RPMI8226 (cell line): ENCODE results near the gene GALNT9.
"Not testable (repeated sequence)": the region's sequence is repeated elsewhere in the genome, so short reads cannot be mapped to it uniquely, and the experiment has no call there.

Experiments
- DNase-seq: peaks from one replicate; pipeline ENCODE4 v3.0.0-alpha.2; 2015

The GALNT9 gene

DNA sequence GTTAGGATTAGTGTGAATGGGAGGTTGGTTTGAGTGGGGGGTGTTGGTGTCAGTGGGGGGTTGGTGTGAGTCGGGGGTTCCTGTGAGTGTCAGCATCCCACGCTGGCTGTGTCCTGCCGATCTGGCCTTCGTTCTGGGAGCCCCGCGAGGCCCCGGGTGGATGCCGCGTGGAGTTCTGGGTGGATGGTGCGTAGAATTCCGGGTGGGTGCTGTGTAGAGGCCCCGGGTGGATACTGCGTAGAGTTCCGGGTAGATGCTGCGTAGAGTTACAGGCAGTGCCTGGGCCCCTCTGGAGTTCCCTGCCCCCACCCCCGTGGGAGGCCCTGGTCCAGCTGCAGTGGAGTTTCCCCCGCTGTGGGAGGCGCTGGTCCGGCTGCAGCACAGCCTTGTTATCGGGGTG lies 176.4 kb downstream of the GALNT9 start:
- no peak for DNase-seq

DNA sequence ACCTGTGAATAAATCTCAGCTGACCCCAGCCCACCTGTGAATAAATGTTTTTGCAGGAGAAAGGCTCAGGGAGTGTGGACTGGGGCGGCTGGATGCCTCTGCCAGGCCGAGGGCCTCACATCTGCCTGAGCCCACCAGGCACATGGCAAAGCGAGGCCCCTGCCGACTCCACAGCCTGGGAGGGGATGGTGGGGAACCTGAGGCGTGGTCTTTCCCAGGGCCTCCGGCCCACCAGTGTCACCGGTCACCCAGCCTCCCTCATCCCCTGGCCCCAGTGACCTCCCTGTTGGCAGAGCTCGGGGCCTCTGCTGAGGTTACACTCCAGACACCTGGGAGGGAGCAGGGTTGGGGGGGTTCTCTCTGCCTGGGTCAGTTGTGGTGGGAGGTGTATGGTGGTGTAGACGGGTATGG lies 177.0 kb downstream of the GALNT9 start:
- no peak for DNase-seq

DNA sequence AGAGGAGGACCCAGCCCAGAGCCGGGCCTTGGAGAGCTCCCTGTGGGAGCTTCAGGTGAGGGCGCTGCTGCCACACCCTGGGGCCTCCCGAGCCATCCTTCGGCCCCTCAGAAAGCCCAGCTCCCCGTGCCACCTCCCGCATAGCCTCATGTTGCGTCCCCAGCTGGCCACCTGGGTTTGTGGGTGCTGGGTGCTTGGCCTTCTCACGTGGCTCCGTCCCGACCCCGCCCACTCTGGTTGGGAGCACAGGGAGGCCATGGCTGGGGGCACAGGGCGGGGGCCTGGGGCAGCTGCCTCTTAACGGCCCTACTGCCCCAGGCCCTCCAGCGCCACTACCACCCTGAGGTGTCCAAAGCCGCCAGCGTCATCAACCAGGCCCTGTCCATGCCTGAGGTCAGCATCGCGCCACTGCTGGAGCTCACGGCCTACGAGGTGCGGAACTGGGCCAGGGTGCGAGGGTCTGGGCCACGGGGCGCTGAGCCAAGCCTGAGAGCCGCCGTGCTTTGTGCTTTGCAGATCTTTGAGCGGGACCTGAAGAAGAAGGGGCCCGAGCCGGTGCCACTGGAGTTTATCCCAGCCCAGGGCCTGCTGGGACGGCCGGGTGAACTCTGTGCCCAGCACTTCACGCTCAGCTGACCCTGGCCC lies 177.5 kb downstream of the GALNT9 start:
- DNase-seq = no peak

DNA sequence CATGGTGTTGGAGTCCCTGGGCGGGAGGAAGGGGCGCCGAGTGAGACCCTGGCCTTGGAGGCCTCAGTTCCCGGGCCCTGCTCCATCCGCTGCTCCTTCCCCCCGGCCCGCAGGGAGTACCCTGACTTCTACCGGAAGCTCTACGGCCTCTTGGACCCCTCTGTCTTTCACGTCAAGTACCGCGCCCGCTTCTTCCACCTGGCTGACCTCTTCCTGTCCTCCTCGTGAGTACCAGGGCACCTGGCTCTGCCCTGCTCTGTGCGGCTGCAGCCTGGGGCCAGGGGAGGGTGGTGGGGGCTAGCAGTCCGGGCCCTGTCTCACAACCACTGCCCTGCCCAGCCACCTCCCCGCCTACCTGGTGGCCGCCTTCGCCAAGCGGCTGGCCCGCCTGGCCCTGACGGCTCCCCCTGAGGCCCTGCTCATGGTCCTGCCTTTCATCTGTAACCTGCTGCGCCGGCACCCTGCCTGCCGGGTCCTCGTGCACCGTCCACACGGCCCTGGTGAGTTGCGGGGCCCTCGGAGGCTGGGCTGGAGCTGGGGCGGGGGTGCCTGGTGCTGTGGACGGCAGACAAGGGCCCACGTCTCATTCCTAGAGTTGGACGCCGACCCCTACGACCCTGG lies 178.1 kb downstream of the GALNT9 start:
- DNase-seq = no peak

DNA sequence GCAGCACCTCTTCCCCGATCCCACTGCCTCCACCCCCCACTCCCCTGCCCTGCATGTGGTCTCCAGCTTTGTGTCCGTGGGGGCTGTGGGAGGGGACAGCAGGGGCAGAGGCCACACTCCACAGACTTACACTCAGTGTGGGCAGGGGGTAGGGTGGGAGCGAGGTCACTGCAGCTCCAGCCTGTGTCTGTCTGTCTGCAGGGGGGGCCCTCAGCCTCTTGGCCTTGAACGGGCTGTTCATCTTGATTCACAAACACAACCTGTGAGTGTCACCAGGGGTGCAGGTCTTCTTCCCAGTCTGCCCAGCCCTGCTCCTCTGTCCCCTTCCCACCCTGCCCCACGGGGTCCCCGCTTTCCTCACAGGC lies 178.6 kb downstream of the GALNT9 start:
- DNase-seq = no peak

DNA sequence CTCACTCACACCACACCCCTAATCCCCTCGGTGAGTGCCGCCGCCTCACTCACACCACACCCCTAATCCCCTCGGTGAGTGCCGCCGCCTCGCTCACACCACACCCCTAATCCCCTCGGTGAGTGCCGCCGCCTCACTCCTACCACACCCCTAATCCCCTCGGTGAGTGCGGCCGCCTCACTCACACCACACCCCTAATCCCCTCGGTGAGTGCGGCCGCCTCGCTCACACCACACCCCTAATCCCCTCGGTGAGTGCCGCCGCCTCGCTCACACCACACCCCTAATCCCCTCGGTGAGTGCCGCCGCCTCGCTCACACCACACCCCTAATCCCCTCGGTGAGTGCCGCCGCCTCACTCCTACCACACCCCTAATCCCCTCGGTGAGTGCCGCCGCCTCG lies 179.9 kb downstream of the GALNT9 start:
- not testable (repeated sequence) for DNase-seq

DNA sequence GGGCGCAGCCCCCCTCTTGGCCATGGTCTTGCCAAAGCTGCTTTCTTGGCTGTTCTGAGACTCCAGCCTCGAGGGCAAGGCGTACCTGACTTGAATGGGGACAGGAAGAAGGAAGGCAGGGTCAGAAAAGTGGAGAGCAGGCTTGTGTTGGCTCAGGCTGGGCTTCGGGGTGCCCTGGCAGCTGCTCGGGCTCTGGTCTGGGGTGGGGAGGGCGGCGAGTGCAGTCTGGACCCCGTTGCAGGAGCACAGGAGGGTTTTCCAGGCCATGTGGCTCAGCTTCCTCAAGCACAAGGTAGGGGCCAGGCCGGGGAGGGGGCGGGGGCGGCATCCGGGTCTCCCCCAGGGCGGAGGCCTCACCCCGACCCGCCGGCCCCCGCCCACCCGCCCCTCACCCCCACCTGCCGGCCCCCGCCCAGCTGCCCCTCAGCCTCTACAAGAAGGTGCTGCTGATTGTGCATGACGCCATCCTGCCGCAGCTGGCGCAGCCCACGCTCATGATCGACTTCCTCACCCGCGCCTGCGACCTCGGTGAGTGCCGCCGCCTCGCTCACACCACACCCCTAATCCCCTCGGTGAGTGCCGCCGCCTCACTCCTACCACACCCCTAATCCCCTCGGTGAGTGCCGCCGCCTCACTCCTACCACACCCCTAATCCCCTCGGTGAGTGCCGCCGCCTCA lies 180.9 kb downstream of the GALNT9 start:
- DNase-seq = no peak

DNA sequence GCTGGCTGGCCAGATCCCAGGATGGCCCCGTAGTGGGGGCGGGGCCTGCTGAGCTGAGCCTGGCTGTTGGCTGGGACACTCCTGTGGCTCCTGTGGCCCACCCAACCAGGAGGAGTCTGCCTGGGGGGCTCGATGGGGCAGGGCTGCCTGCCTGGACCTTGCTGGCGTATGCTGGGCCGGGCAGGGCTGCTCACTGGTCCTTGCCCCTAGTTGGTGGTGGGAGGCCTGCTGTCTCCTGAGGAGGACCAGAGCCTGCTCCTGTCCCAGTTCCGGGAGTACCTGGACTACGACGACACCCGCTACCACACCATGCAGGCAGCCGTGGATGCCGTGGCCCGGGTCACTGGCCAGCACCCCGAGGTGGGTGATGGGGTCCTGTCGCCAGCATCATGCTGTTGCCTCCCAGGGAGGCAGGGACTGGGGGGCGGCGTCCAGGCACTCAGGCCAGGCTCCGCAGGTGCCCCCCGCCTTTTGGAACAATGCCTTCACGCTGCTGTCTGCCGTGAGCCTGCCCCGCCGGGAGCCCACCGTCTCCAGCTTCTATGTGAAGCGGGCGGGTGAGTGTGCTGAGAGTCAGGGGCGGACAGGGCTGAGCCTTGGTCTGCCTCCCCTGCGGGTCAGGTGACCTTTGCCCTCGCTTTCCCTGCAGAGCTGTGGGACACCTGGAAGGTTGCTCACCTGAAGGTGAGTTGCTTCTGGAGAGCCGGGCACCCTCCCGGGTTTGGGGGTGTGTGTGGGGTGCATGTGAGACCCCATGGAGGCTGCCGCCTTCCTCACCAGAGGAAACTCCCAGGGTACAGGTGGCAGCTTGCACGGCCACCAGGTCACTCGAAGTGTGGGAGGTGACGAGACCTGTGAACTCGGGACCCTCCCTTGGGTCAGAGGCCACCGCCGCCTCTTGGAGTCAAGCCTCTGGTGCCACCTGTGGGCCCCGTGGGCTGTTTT lies 181.7 kb downstream of the GALNT9 start:
- DNase-seq = no peak

DNA sequence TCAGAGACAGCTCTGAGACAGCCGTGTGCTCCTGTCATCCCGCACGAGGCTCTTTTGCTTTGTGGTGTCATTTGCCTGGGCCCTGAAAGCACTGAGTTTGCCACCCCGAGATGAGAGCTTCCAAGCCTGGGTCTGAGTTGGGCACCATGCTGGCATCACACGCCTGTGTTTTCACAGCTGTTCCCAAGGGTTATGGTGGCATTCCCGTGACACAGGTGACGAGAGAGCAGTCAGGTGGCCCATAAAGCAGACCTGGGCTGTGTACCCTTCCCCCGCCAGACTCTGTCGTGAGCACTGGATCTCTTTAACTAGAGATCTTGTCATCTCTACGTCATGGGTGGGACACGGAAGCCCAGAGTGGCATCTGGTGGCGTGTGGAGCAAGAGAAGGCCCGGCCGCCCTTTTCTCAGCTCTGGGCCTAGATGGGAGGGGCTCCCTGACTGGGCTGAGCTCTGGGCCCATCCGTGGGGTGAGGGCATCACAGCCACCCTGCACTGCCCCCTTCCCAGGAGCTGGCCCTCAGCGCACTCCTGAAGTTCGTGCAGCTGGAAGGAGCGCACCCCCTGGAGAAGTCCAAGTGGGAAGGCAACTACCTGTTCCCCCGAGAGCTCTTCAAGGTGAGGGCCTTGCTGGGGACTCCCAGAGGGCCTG lies 182.5 kb downstream of the GALNT9 start:
- DNase-seq = no peak
